Measurements from ENCODE around the gene TPST2.

GRCh38 chr22:26617271-26618199 is 27.6 kb upstream of the TPST2 start, which contains the start of gene CRYBB1:
- TF ChIP-seq CTCF (IDR thresholded peaks at IDR 0.05 in 2 of 3, conservative IDR thresholded peaks at IDR 0.05 in 1 of 3; ENCODE audit: insufficient read depth in 2 of 3, low read depth in 1 of 3, low read length in 3 of 3) (no peak), HDGF (IDR thresholded peaks at IDR 0.05) (peak; percentile 78; the same call in 1 of the 2 replicates), ZBTB26 (CRISPR knock-in tag; IDR thresholded peaks at IDR 0.05) (peak; percentile 81; the same call in 1 of the 2 replicates), EZH2 (IDR thresholded peaks at IDR 0.05; ENCODE audit: borderline replicate concordance, low read depth, low read length) (no peak), SMAD3 (CRISPR knock-in tag; conservative IDR thresholded peaks at IDR 0.05) (no peak), POLR2AphosphoS2 (IDR thresholded peaks at IDR 0.05; ENCODE audit: low read length) (no peak), MAX (CRISPR knock-in tag; IDR thresholded peaks at IDR 0.05) (no peak), NFIC (IDR thresholded peaks at IDR 0.05) (peak; percentile 40), NR4A1 (CRISPR knock-in tag; IDR thresholded peaks at IDR 0.05) (no peak), NR4A1 (tag; IDR thresholded peaks at IDR 0.05) (no peak), PHF21A (IDR thresholded peaks at IDR 0.05; ENCODE audit: borderline replicate concordance, low read depth) (no peak)
